Stimulated activated CD4-positive, alpha-beta T cell treated with anti-CD3 and anti-CD28 coated beads, Interleukin-4, amount 100 ng/mL, for 24 hours (primary cell): ENCODE results near the gene PNRC1.
"Not testable (repeated sequence)": the region's sequence is repeated elsewhere in the genome, so short reads cannot be mapped to it uniquely, and the experiment has no call there.

Experiments
- DNase-seq: peaks from one replicate; pipeline ENCODE4 v3.0.0-alpha.2; 2020

Gene PNRC1

DNA sequence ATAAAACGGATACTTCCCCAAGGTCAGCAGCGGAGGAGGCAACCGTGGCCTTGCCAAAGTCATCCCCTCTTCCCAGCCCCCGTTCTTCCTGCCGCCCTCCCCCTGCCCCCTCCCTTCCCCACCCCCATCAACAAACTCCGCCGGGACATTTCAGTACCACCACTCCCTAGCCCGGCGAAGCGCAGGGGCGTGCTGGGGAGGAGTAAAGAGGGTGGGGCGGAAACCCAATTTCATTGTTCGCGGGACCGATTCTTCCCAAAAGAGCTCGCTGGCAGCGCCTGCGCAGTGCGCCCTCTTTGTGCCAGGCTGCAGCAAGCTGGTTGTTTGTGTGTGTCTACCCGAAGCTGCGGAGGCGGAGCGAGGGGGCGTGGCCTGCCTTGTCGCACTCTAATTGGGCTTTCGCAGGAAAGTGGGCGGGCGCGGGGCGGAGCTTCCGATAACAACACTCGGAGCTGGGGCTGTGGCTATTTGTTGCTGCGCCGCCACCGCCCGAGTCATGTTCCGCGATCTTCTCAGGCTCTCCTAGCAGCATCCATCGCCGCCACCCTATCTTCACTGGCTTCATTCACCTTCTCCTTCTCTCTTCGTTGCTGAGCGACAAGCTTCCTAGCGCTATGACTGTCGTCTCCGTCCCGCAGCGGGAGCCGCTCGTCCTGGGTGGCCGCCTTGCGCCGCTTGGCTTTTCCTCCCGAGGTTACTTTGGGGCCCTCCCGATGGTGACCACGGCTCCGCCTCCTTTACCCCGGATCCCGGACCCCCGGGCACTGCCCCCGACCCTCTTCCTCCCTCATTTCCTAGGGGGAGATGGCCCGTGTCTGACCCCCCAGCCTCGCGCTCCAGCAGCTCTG is at the start of gene PNRC1:
Gene PNRC1, plus strand, starts transcription at position 471 of the 848 bp plus-strand sequence. Its CDS starts 144 bp downstream, at position 615.
- DNase-seq, result peak; percentile 100

DNA sequence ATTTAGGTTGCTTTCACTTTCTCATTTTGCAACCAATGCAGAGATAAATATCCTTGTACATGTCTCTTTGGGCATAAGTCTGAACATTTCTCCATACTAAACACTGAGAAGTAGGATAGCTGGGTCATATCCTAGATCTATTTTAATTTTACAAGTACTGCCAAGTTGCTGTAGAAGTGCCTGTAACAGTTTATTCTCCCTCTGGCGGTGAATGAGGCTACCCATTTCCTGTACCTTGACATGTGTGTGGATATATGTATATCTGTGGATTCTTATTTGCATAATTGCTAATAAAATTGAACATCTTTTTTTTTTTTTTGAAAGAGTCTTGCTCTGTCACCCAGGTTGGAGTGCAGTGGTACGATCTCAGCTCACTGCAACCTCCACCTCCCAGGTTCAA is 48.0 kb upstream of the PNRC1 start:
- no peak for DNase-seq

DNA sequence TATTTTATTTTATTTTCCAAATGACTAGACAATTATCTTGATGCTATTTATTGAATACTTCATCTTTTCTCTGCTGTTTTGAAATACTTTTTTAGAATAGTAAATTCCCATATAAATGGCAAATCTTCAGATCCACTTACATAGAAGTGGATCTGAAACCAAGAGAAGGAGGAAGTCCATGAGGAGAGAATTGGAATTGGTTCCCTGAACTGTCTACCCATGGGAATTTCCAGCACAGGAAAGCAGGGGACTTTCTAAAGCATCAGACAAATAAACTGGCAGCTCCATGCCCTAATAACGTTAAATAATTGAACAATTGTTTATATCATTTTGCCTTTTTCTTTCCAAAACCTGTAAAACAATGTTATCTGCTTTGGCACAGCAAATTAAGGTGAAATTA is 47.1 kb upstream of the PNRC1 start:
- no peak for DNase-seq

DNA sequence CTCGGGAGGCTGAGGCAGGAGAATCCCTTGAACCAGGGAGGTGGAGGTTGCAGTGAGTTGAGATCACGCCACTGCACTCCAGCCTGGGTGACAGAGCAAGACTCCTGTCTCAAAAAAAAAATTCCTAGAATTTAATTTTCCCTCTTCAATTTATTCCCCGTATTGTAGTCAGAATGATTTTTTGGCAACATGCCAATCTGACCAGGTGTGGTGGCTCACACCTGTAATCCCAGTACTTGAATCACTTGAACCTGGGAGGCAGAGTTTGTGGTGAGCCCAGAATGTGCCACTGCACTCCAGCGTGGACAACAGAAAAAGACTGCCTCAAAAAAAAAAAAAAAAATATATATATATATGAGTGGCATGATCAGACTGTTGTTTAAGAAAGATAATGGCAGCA is 46.4 kb upstream of the PNRC1 start:
- not testable (repeated sequence) for DNase-seq

DNA sequence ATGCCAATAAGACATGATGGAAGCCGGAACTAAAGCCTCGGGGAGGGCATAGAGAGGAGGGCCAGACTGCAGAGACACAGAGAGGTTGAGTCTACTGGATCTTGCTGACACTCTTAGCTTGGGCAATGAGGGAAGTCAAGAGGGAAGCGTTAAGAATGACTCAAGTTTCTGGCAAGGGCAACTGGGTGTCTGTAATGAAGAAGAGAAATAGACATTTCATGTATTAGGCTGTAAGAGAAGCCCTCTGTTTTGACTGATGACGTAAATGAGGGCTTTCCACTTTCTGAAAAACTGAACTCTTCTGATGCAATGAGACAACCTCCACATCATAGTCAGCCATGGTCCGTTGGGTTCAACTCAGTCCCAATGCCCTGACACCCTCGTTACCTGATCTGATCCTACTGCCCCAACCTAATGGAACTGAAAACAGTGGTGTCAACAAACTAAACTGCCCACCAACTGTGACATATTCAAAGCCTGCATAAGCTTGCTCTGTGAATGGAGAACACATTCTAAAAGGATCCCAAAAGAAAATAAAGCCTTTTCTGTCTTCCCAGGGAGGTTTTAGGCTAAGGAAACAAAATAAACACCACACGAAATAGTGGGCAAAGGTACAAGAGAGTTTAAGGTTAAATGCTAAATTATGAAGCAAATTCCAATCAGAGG is 45.8 kb upstream of the PNRC1 start:
- no peak for DNase-seq

DNA sequence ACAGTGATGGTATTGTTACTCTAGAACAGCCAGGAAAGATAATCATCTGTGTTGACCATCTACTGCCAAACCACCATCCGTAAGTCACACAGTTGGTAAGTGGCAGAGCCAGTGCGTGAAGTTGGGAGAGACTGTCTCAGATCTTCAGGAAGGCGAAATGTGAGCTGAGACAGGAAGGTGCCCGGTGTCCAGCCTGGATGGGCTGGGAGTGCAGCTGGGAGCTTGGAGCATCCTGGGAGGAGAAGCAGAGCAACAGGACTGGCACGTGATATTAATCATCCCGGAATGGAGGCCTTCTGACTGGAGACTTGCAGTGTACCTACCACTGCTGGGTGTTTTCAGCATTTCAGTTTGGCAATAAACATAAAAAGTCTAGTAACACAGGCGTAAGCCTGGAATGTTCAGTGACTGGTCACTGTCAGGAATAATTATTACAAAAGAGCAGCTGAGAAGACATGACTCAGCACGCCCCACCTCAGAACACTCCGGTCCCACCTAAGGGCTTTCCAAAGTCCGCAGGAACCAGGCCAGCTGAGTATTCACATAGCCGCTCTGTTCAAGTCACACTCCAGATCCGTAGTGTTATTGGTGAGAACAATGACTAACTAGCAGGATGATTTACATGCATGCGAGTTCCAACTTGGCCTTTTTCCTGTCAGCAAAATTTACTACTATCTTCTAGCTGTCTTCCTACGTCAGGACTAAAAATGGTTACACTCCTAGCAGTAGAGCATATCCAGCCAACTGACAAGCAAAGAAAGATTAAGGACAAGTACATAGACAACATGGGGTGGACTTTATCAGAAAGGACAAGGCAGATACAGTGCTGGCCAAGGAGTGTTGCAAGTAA is 45.1 kb upstream of the PNRC1 start:
- no peak for DNase-seq

DNA sequence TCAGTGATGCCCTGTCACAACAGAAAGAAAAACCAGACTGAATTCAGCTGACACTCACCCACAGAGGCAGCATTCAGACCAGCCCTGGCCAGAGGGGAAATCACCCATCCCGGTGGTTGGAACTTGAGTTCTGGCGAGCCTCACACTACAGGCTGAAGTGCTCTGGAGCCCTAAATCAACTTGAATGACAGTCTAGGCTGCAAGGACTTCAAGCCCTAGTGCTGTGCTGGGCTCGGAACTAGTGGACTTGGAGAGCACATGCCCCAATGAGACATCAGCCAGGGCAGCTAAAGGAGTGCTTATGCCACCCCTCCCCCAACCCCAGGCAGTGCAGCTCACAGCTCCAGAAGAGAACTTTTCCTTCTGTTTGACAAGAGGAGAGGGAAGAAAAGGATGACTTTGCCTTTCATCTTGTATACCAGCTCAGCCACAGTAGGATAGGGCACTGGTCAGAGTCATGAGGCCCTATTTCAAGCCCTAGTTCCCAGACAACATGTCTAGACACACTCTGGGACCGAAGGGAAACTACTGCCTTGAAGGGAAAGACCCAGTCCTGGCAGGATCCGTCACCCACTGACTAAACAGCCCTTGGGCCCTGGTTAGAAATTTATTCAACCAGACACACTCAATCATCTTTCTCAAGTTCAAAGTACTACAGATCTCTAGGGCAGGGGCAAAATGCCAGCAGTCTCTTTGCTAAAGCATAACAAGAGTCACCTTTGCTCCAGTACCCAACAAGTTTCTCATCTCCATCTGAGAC is 43.2 kb upstream of the PNRC1 start:
- DNase-seq, result no peak

DNA sequence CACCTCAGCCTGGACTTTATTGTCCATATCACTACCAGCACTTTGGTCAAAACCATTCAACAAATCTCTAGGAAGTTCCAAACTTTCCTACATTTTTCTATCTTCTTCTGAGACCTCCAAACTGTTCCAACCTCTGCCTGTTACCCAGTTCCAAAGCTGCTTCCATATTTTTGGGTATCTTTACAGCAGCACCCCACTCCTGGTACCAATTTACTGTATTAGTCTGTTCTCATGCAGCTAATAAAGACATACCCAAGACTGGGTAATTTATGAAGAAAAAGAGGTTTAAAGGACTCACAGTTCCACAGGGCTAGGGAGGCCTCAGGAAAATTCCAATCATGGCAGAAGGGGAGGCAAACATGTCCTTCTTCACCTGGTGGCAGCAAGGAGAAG is 42.7 kb upstream of the PNRC1 start:
- DNase-seq, result not testable (repeated sequence)

DNA sequence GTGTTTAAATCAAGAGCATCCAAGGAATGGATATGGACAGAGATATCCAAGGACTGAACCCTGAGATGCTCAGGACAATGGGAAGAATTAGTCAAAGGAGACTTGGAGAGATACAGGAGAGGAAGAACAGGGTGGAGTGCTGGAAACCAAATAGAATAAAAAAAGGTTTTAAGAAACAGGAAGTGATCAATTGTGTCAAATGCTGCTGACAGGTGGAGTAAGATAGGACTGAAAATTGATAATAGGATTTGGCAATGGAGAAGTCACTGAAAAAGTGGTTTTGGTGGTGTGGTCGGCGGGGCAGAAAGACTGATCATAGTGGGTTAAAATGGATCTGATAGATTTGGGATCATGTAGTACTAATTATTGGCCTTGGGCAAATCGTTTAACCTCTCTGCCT is 37.9 kb upstream of the PNRC1 start:
- DNase-seq, result no peak

DNA sequence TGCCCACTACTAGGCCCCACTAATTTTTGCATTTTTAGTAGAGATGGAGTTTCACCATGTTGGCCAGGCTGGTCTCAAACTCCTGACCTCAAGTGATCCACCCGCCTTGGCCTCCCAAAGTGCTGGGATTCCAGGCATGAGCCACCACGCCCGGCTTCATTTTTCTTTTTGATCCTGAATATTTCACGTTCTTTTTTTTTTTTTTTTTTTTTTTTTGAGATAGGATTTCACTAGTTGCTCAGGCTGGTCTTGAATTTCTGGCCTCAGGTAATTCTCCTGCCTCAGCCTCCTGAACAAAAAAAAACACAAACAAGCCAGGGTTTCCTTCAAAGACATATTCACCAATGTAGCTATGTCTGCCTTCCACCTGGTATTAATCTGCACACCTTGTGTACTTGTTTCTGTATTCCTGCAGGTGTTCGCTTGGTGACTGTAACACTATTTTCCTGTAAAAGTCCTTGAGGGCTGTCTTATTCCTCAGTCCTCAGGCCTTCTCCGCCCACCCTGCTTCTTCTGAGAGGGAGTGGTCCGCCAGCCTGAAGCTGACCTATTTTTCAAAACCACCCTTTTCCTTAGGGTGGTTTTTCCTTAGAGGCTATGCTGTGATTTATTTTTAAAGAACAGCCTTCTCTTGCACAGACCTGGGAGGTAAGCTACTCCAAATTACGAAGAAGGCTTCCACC is 36.1 kb upstream of the PNRC1 start:
- no peak for DNase-seq

DNA sequence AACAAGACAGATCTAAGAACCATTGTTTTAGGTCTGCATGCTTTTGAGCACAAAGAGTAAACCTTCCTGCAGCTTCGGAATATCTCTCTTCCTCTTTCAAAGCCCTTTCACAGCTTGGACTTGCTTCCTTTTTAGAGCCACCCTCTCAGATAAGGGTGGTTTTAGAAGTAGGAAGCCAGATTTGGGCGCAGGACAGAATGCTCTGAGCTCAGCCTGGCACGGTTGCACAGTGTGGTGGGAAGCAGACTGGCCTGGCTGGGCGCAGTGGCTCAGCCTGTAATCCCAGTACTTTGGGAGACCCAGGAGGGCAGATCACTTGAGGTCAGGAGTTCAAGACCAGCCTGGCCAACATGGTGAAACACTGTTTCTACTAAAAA is 35.6 kb upstream of the PNRC1 start:
- no peak for DNase-seq

DNA sequence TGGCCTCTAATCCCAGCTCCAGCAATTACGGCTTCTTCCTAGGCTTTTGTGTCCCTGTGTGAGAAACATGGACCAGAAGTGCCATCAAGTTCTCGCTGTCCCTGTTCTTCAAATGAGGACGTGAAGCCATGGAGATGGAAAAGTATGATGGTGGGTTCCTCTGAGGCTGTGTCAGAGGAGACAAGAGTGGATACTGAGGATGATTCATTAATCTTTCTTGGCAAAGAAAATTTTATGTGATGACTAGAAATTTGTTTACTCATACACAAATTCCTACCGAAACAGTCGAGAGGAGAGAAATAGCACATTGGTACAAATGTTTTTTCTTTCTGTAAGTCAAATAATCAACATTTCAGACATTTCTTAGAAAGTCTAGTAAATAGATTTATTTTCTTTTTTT is 35.0 kb upstream of the PNRC1 start:
- DNase-seq, result no peak

DNA sequence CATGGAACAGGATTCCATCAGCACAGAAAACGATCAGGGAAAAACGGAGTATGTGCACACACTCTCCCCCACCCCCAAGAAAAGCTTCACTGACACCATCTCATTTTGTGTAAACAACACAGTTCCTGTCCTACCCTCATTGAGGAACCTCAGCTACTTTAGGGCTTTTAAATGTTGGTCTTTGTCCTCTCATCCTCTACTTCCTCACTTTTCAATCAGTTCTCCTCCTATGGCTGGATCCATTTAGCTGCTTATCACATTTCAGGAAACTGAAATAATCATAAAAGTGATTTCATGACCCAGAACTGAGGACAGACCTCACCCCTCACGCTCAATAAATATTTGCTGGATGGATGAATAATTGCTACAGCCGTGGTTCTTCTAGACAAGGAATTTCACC is 33.1 kb upstream of the PNRC1 start:
- DNase-seq, result no peak

DNA sequence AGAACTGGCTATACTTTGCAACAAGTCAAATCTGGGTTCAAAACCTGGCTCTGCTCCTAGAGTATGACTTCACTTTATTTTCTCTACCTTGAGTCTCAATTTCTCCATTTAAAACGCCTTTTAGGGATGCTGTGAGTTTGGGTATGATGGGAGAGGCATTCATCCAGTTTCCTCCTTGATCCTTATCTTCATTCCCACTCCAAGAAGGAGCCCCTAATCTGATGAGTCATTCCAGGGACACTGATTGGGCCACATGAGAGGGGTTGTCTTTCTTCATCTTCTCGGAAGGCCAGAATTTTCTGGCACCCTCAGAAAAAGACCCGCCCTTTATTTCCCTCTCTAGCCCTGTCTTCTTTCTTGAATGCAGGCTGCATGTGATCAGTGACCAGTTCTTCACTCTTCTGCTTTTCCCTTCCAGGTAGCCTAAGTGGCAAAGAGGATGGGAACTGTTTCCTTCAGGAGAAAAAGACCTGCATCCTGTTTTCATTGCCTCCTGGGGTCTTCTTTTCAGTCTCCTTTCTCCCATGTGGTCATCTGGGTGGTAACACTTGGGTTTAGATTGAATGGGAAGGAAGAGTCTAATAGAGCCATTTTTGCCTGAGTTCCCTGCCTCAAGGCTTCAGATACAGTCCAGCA is 32.1 kb upstream of the PNRC1 start:
- no peak for DNase-seq

DNA sequence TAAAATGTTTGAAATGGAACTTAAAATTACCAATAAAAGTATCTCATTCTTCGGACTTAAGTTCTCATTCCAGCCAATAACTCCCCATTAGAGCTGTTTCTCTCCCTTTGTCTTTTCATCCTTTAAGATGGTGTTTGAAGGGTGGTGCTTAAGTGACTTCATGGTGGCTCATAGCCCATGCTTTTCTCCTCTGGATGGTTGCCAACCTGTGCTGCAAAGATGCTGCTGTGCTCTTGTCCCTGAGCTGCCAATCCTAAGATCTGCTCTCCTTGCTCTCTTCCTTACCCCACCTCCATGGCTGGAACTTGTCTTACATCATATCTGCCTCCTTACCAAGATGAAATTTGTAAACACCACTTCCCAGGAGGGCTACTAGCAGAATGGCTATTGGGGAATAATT is 31.6 kb upstream of the PNRC1 start:
- no peak for DNase-seq

DNA sequence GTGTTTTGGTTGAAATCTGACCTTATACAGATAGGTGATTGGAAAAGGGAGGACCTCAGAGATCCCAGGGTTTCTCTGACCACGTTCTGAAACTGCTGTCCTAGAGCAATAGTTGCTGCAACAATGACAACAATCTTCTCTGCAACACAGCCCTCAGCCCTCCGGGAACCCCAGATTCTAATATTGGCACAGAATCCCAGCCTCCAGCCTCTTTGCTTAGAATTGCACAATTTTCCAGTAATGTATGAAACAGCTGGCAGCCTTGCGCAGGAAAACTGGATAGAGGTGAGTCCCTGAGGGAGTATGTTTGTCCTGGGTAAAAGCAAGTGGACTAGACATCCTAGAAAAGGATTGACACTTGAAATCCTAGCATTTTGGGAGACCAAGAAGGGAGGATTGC is 30.4 kb upstream of the PNRC1 start:
- DNase-seq, result no peak

DNA sequence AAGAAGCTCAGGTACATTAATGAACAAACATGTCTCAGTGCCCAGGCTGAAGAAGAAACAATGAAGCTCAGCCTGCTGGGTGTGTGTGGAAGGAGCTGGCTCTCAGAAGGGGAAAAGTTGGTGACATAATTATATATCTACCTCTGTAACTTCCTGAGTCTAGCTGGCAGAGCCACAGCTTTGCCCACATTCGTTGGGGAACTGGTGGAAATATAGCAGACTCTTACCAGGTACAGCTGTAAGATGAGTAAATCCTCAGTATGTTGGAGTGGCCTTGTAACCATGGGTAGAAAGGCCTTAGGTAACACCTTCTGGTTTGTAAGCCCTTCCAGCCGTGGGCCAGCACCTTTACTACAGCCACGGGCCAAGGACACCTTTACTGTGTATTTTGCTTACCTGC is 29.9 kb upstream of the PNRC1 start:
- DNase-seq, result no peak

DNA sequence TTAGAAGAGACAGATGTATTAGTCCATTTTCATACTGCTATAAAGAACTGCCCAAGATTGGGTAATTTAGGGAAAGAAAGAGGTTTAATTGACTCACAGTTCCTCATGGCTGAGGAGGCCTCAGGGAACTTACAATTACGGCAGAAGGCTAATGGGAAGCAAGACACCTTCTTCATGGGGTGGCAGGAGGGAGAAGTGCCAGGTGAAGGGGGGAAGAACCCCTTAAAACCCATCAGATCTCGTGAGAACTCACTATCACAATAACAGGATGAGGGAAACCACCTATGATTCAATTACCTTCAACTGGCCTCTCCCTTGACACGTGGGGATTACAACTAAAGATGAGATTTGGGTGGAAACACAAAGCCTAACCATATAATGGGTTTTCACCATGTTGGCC is 28.9 kb upstream of the PNRC1 start:
- DNase-seq, result peak; percentile 3

DNA sequence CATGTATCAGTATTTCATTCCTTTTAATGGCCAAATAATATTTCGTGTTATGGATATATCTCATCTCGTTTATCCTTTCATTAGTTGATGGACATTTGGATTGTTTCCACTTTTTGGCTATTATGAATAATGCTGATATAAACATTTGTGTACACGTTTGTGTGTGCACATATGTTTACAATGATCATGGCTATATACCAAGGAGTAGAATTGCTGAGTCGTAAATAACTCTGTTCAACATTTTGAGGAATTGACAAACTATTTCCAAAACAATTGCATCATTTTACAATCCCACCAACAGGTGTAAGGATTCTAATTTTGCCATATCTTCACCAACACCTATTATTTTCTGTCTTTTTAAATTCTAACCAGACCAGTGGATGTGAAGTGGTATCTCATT is 26.3 kb upstream of the PNRC1 start:
- no peak for DNase-seq

DNA sequence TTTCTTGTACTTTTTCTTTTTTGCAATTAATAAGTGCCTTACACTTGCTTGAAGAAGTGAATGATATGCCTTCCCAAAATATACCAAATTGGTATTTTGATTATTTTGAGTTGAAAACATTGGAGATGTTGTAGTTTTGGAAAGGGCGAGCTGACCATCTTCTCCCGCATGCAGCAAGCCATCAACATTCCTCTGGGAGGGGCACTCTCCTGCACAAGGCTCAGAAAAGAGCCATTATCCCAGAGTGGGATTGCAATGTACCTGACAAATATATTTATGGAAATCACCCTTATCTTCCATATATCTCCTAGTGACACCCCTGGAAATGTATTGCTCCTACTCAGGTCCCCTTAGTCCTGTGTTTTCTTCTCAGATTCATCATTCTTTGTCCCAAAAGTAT is 22.8 kb upstream of the PNRC1 start:
- DNase-seq, result no peak

DNA sequence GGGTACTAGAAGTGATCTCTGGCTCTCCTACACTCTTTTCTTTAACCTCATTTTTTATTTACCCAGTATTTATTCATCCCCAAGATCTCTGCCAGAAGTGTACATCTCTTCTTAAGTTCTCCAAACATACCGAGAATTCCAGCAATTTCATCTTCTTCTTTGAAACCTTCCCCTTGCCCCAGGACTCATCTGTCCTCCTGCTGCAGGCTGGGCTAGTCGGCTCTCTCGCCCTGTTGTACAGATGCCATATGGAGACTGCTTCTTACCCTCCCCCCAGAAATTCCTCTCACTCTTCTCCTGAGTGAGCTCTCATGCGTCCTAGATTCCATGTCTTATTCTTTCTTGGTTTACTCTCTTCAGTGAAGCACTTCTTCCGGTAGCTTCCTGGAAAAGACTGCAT is 21.9 kb upstream of the PNRC1 start:
- no peak for DNase-seq

DNA sequence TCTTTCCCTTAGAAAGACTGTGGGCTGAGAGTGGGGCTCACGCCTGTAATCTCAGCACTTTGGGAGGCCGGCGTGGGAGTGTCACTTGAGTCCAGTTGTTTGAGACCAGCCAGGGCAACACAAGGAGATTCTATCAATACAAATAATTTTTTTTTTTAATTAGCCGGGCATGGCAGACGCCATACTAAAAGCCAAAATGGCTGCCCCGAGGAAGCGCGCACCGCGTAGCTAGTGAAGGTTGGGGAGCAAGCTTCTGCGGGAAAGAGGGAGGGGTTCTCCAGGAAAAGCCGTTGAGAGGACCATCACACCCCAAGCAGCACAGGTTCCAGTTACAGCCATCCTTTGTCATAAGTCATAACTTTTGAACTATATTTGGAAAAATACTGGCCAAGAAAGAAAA is 21.3 kb upstream of the PNRC1 start:
- DNase-seq, result no peak
